NCI-H2081 (cell line): ENCODE measurements around the gene KCNMA1.

Experiments
- DNase-seq, 2 experiments: peaks; one replicate each; lab custom pipeline; 2025; lab: John Stamatoyannopoulos, UW

KCNMA1 gene

GRCh38 chr10:77507291-77507880, 130.2 kb downstream of the KCNMA1 start:
- no peak for DNase-seq

GRCh38 chr10:77506517-77507200, 130.9 kb downstream of the KCNMA1 start:
- no peak for DNase-seq

DNA sequence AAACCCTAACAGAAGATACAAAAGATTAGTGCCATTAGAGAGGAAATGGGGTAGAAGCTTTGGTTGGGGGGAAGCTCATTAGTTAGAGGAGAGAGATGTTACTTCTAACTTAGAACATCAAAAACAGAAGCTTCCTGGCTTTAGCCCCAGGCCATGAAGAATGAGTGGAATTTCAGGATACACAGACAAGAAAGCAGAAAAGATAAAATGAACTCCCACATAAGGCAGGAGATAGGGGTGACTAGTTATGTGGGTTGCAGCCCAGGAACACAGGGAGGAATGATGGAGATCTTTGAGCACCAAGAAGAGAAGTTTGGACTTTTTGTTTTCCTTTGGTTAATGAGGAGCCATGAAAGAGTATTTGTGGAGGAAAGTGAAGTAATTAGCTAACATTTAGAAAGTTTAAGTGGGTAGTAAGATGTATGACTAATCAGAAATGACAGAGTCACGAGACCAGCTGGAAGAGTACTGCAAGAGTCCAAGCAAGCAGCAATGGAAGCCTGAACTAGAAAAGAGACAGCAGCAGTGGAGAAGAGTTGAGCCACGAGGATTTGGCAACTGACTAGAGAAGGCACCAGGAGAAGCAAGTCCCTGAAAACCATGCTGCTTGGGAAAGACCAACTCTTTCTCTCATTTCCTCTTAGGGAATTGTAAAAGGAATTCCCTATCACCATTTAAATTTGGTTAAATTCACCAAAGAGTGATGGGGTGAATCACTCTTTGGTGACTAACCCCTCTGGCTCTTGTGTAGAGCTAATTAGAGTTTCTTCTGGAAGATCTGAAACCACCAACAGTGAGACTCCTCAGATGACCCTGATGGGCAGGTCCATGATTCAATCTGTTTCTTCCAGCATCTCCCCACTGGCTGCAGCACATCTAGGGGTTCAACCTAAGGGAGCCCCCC, 131.9 kb downstream of the KCNMA1 start:
- DNase-seq = no peak

DNA sequence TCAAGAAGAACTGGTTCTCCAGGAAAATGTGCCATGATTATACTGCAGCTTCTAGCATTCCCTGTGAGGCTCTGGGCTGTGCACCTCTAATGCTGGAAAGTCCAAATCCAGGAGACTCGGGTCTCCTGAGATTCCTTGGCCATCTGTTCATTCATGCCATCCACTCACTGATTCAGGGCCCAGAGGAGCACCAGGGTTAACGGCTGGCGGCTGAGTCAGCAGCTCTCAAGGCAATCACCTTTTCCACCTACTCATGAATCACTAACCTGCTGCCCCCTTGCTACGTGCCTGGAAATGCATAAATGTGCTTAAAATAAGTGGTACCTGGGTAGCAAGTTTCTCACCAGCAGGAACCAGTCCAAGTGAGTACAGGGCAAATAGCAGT, 132.7 kb downstream of the KCNMA1 start:
- no peak for DNase-seq

DNA sequence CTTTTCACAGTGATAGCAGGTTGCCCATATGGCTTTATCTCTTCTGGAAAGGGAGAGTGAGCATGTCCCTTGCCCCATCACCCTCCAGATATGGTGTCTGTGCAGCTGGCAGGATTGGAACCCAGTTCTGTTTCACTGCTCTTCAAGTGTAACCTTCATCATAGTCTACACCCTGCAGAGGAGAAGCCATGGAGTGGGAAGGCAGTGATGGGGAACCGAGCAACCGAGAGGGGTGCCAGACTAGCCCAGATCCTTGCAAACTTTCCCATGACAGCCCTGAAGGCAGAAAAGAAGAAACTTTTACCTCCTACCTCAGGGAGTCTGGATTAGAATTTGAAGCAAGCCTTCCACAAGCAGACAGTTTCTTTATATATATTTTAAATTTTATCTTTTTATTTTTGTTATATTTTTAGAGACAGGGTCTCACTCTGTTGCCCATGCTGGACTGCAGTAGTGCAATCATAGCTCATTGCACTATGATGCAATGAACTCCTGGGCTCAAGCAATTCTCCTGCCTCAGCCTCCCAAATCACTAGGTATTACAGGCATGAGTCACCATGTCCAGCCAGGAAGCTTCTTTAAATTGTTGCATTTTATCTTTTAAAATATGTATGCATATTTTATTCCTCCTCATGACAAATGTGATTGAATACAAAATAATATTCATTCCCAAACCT, 133.3 kb downstream of the KCNMA1 start:
- DNase-seq = no peak

DNA sequence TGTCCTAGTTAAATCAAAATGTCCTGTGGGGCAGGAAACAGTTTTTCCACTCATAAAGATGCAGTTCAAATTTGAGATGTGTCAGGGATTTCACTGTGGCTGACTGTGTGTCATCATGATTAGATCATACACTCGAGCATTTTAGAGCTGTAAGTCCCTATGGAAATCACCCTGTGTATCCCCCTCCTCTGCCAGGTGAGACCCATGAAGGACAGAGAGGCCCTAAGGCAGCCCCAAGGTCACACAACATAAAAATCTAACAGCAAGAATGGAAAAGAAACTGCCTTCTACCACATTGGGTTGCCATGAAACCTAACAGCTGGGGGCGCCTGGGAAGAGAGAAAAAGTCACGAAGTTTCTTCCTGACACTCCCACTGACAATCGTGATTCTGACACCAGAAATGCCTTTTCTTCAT, 135.8 kb downstream of the KCNMA1 start:
- no peak for DNase-seq

DNA sequence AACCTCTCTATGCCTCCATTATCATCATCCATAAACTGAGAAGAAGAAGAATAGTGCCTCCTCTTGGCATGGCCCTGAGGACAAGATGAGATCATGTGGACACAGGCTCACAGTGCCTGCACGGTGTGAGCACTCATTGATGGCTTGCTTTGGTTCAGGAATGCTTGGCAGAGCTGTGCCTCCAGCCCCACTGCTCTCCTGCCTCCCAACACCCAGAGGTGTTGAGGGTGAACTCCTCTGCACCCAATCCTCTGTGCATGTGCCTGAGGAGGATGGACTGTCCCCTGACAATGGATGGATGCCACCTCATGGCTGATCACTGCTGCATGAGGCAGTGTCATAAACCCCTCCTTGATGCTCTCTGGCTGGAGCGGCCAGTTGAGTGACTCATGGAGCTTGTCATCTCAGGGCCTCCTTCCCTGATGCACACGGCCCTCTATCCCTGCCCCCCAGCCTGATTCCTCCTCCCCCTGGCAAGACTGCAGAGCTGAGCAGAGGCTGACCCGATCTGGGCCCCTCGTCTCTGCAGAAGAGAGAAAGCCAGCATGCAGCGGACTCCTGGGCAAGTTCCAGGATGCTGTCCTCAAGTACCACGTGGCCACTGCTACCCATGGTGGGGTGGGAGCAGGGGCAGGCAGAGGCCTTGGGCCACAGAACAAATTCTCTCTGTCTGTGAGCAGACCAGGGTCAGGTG, 136.3 kb downstream of the KCNMA1 start:
- no peak for DNase-seq

DNA sequence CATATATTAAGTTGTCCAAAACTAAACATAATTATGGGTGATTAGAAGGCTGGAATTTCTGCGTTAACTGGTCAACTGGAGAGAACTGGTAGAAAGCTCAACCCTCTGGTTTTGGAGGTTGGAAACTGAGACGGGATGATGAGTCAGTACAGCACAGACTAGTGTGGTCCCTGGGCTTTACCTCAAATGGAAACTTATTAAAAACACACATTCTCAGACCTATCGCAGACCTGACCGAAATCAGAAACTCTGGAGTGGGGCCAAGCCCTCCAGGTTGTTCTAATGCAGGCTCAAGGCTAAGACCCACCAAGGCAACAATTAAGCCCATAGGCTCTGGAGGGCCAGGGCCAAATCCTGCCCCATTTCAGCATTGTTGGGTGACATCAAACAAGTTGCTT, 136.9 kb downstream of the KCNMA1 start:
- DNase-seq = no peak

- no peak for DNase-seq
Observed at GRCh38 chr10:77498829-77499228, 138.8 kb downstream of the KCNMA1 start.

GRCh38 chr10:77498210-77498609, 139.4 kb downstream of the KCNMA1 start:
- no peak for DNase-seq

GRCh38 chr10:77497748-77498147, 139.9 kb downstream of the KCNMA1 start:
- no peak for DNase-seq

- peak; percentile 6 to 21 for DNase-seq
Observed at GRCh38 chr10:77496941-77497420, 140.6 kb downstream of the KCNMA1 start.

DNA sequence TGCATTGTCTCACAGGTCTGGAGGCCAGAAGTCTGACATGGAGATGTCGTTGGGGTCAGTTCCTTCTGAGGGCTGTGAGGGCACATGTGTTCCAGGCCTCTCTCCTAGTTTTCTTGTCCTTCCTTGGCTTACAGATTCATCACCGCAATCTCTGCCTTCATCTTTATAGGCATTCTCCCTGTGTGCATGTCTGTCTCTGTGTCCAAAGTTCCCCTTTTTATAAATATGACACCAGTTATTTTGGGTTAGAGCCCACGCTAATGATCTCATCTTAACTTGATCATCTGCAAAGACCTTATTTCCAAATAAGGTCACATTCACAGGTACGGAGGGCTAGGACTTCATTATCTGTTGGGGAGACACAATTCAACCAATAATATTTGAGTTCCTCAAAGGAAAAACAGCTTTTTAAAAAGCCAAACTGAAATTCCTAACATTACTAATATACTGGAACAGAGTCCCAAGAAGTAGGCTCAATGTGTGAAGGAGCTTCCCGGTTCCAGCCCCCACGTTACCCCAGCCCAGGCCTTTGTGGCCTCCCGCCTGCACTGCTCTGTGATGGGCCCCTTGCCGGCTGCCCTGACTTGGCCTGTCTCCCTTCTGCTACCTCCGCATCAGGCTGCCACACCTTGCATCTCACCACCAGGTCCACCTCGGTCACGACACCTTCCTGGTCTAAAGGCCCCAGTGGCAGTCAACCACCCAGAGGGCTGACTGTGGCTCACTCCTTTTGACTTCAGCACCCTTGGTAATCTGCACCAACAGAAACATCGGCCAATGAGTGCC, 142.7 kb downstream of the KCNMA1 start:
- no peak for DNase-seq

DNA sequence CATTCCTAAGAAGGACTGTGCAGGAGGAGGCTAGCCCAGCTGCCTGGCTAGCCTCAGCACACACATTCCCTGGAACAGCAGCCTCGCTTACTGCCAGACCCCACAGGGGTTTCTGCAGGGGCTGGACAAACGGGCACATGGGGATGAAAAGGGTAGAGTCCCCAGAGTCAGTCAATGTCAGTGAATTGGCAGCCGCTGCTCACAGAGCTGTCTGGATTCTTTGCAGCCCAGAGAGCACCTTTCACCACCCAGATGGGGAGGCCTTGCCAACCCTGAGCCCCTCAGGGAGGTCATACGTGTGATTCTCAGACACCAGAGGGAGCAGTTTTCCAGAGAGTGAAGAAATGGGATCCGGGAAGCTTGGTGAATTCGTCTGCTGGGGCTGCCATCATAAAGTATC, 143.3 kb downstream of the KCNMA1 start:
- peak in 1 of 2 experiments; percentile 23 for DNase-seq

- no peak for DNase-seq
Observed at GRCh38 chr10:77493851-77494261, 143.8 kb downstream of the KCNMA1 start.

DNA sequence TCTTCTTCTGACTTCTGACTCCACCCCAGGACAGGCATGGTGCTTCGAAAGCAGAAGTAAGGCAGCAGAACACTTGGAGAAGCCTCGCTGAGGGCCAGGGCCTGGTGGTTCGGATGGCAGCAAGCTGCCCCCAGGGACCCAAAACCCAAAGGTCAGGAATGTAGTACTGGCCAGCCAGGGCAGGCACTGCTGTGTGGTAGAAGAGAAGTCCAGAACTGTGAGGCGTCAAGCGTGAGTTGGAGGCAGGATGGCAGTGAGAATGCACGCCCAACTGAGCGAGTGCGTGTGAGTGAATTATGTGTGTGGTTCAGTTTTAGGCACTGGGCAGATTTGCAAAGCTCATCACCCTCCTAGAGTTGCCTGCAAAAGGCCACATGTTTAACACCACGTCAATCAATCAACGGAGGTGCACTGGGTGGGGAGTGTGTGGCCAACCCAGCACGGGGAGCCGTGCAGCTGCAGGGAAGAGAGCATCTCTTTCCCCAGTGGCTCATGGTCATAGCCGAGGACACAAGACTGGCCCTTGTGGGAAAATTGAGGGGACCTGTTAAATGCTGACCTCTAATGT, 144.3 kb downstream of the KCNMA1 start:
- no peak for DNase-seq

DNA sequence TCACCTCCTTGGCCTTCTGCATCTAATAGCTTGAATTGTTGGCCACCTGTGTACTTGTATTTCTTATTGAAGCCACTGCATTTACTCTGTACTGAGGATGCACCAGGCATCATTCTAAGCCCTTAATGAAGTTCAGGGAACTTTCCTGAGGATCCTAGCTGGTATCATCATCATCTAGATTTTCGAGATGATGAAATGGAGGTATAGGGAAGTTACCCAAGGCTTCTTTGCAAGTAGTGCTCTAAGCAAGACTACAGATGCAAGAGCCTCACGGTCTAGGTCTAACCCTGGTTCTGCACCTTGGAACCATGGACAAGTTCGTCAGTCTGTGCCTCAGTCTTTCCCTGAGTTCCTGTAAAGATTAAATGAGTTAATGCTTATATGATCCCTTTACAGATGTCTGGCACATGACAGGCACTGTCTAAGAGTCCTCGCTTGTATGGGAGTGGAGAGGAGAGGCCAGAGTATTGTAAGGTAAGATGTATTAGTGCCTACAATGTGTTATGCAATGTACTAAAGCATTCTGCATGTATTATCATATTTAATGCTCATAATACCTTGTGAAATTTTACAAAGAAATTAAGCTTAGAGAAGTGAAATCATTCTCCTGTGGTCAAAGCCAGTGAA, 145.1 kb downstream of the KCNMA1 start:
- no peak for DNase-seq

DNA sequence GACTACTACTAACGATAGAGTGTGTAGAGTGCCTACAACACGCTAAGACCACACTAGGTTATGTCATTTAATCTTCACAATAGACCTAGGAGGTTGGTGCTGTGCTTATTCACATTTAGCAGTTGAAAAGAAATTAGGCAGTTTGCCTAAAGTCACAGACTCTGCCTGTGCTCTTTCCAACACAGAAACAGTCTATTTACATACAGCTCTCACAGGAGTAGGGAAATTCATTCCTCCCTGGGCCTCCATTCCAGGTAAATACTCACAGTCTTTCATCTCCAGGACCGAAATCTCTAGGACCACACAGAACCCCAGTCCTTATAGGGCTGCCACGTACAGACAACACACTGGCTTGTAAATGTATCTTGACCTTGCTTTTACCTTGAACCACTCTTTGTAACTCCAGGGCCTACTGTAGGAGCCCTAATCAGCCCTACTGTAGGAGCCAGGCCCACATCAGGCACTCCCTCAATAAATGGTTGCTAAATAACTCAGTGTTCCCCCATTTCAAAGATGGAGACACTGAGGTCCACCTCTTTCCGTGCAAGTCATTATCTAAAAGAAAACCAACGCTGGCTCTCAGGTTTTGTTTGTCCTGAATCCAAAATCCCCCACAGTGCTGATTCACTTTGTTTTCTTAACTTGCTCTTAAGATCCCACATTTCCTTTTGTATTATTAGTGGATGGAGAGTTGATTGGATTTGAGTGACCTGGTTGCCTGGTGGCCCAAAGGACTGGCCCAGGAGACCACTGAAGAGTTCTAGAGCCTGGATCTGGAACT, 146.9 kb downstream of the KCNMA1 start:
- DNase-seq = no peak

GRCh38 chr10:77486517-77486916, 151.1 kb downstream of the KCNMA1 start:
- DNase-seq = no peak
